Neural cell (in vitro differentiated cells): ENCODE measurements around the gene CAT.

Experiments
- EZH2 ChIP-seq: fragments of 200-600, 300-800 bp; shearing (Covaris generic), sonication (generic); IDR thresholded peaks from 2 replicates; pipeline ENCODE4 v1.6.1; 2014; ENCODE audit warnings: antibody characterized with exemption, low read length, borderline replicate concordance, mild to moderate bottlenecking; ENCODE audit not compliant: insufficient read depth, poor library complexity, severe bottlenecking
- MXI1 ChIP-seq: fragments of 450-650 bp; conservative IDR thresholded peaks from 2 replicates; pipeline ENCODE4 v1.6.1; 2014; ENCODE audit warnings: antibody characterized with exemption, mild to moderate bottlenecking; ENCODE audit not compliant: poor library complexity, severe bottlenecking
- POLR2AphosphoS5 ChIP-seq: IDR thresholded peaks from 2 replicates; pipeline ENCODE4 v1.6.1; 2012
- RAD21 ChIP-seq: fragments of 450-650 bp; conservative IDR thresholded peaks from 2 replicates; pipeline ENCODE4 v1.6.1; 2014; ENCODE audit warnings: antibody characterized with exemption, mild to moderate bottlenecking, moderate library complexity
- SMC3 ChIP-seq: fragments of 450-650 bp; conservative IDR thresholded peaks from 2 replicates; pipeline ENCODE4 v1.6.1; 2014; ENCODE audit warnings: antibody characterized with exemption, mild to moderate bottlenecking, moderate library complexity; ENCODE audit not compliant: poor library complexity
- TAF1 ChIP-seq: IDR thresholded peaks from 2 replicates; pipeline ENCODE4 v1.6.1; 2012; ENCODE audit warnings: low read depth
- TF ChIP-seq, protein P1 (sequence below): fragments of 450-650 bp; IDR thresholded peaks from 2 replicates; pipeline ENCODE4 v1.5.1; 2014; ENCODE audit warnings: antibody characterized with exemption, mild to moderate bottlenecking, moderate library complexity; ENCODE audit not compliant: poor library complexity, severe bottlenecking

DNA sequence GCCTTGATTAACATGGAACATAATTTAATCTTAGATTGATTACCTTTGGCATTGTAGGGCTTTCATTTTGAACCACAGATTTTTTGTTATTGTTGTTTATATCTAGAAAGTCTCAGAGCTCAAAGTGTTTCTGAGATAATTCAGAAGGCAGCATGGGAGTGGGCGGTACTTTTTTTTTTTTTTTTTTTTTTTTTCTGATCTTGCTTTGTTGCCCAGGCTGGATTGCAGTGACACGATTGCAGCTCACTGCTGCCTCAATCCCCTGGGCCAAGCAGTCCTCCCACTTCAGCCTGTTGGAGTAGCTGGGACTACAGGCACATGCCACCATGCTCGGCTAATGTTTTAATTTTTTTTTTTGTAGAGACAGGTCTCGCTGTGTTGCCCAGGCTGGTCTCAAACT, 21.5 kb downstream of the CAT start:
- TF ChIP-seq, protein P1, sequence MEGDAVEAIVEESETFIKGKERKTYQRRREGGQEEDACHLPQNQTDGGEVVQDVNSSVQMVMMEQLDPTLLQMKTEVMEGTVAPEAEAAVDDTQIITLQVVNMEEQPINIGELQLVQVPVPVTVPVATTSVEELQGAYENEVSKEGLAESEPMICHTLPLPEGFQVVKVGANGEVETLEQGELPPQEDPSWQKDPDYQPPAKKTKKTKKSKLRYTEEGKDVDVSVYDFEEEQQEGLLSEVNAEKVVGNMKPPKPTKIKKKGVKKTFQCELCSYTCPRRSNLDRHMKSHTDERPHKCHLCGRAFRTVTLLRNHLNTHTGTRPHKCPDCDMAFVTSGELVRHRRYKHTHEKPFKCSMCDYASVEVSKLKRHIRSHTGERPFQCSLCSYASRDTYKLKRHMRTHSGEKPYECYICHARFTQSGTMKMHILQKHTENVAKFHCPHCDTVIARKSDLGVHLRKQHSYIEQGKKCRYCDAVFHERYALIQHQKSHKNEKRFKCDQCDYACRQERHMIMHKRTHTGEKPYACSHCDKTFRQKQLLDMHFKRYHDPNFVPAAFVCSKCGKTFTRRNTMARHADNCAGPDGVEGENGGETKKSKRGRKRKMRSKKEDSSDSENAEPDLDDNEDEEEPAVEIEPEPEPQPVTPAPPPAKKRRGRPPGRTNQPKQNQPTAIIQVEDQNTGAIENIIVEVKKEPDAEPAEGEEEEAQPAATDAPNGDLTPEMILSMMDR, result no peak
- no peak for TF ChIP-seq RAD21
- TF ChIP-seq SMC3, result no peak
- no peak for TF ChIP-seq MXI1
- no peak for TF ChIP-seq EZH2
- no peak for TF ChIP-seq TAF1
- TF ChIP-seq POLR2AphosphoS5, result no peak
